ENCODE results near the gene HOXD9.

HOXD9 gene

DNA sequence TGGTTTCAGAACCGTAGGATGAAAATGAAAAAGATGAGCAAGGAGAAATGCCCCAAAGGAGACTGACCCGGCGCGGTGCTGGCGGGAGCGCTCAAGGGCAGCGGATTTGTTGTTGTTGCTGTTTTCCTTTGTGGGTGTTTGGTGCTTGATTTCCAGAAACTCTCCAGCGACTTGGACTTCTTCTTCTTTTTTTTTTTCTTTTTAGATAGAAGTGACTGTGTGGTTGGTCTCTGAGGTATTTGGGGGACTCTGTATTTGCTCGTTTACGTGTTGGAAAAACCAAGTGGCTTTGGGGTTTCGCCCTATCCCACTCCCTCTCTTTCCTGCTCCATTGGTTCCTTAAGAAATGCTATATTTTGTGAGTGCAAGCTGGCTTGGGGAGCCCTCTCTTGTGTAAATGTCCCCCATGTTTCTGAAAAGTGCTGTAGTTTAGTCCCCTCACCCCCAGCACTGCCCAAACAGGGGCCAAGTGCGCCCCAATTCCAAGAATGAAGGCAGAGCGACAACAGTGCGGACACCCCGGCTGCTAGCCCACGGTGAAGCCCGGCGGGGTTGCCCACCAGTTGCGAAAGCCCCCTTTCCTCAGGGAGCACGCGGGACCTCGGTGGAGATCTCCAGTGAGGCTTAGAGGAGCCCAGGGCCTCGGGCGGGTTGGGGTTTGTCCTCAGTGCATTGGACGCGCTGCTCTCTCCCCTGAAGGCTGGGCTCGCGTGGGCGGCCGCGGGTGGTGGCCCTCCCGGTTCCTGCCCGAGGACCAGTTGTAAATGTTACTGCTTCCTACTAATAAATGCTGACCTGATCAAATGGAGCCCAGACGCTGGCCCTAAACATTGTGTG lies 1.8 kb downstream of the HOXD9 start:
- DNase-seq (ENCODE audit: low read depth, low spot score), result no peak

- DNase-seq (ENCODE audit: low read depth, low spot score), result no peak
Observed at GRCh38 chr2:176124947-176125771, 2.6 kb downstream of the HOXD9 start.

- DNase-seq (ENCODE audit: low read depth, low spot score), result no peak
Observed at GRCh38 chr2:176125772-176126054, 3.2 kb downstream of the HOXD9 start.

DNA sequence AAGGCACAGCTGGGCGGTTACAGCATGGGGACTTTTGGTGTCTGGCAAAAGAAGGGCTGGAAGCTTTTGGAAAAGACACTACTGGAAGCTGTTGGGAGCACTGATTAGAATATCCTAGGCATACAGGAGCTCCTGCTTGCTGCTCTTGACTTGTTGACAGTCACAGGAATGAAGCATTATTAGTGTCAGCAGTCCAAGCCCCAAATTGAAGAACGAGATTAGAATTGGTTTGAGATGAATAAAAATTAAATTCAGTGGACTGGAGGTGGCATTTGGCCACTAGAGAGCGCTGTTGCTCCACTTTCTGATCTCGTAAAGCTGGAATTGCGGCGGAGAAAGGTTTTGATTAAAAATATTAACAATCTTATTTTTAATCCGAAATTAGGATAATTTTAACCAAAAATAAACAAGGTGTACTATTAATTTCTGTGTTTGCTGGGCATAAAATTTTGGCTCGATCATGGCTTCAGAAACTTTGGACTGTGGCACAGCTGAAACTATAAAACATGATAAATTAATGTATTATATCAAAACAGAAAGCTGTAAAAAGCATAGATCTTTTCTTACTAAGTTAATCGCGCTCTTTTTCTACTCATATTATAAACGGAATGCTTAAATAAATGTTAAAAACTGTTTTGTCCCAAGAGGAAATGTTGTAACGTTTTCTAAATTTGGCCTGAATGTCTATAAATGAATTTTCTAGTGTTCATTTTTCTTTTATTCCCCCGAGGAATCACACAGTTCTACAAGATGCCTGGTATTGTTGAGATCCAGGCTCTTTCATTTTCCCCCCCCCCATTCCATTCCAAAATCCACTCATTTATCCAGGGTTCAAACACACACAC lies 4.6 kb downstream of the HOXD9 start:
- DNase-seq (ENCODE audit: low read depth, low spot score), result no peak

DNA sequence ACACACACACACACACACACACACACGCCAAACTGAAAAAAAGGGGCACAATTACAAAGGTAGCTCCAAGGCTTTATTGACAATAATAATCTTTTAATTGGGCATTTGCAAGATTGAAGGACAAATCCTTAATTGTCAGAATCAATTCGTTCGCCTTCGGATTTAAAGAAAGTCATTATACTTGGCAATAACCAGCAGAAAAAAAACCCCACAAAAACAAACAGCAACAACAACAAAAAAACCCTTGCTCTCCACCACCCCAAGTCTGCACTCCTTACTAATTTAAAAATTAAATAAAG lies 5.2 kb downstream of the HOXD9 start:
- DNase-seq (ENCODE audit: low read depth, low spot score), result no peak

GRCh38 chr2:176128172-176128981 lies 5.9 kb downstream of the HOXD9 start:
- no peak for DNase-seq (ENCODE audit: low read depth, low spot score)

GRCh38 chr2:176128982-176129796 lies 6.7 kb downstream of the HOXD9 start, which contains the start of gene HOXD8:
Gene HOXD8 (plus strand): TSS chr2:176129705. CDS start chr2:176130367, 662 bp downstream.
- DNase-seq (ENCODE audit: low read depth, low spot score), result no peak

DNA sequence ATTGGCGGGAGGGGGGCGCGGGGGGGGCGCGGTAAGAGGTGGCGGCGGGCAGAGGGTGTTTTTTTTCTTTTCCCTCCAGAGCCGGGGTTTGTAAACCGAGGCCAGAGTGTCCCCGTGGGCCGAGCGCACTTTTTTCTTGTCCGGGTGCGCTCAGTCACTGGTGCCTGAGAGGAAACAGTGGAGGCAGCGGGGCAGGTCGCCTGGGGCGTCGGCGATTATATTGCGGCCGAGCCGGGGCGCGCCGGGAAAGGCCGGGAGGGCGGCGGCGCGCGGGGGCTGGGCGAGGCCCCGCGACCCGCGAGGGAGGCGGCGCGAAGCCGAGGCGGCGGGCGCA lies 7.3 kb downstream of the HOXD9 start:
- DNase-seq (ENCODE audit: low read depth, low spot score), result no peak

GRCh38 chr2:176130147-176130956 lies 7.8 kb downstream of the HOXD9 start:
- DNase-seq (ENCODE audit: low read depth, low spot score), result no peak

GRCh38 chr2:176130957-176131847 lies 8.7 kb downstream of the HOXD9 start:
- DNase-seq (ENCODE audit: low read depth, low spot score), result no peak

- DNase-seq (ENCODE audit: low read depth, low spot score), result no peak
Observed at GRCh38 chr2:176131848-176132158, 9.3 kb downstream of the HOXD9 start.

- no peak for DNase-seq (ENCODE audit: low read depth, low spot score)
Observed at GRCh38 chr2:176132205-176133171, 10.0 kb downstream of the HOXD9 start.

DNA sequence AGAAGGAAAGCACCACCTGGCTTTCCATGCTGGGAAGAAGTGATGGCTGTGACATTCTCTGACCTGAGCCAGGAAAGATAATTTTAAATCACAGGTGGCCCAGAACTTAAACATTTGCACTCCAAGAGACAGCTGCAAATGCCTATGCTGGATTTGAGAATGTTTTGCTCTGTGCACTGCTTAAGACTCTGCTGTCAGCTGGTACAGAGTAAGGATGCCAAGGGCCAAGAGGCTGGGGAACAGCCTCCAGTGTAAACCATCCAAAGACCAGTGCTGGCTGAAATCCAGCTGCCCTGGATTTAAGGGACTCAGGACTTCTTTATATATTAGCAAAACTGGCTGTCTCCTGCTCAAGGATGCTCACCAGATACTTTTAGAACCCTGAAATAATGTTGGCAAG lies 10.9 kb downstream of the HOXD9 start:
- DNase-seq (ENCODE audit: low read depth, low spot score), result no peak

DNA sequence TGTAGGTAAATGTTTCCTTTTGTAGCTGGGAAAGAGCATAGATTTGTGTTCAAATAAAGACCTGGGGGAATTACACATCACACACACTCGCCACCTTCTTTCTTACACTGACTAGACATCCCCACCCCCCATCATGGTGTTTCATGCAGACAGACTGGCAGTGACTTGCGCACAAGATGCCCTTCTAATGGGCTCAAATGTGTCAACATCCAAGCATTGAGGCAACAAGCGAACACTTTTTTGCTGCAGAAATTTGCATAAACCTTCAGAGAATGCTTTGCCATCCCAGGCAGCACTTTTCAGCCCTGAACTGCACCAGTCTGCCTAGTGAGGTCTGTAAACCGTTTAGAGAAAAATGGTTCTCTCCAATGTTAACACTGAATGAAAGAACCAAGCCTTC lies 11.5 kb downstream of the HOXD9 start:
- no peak for DNase-seq (ENCODE audit: low read depth, low spot score)

DNA sequence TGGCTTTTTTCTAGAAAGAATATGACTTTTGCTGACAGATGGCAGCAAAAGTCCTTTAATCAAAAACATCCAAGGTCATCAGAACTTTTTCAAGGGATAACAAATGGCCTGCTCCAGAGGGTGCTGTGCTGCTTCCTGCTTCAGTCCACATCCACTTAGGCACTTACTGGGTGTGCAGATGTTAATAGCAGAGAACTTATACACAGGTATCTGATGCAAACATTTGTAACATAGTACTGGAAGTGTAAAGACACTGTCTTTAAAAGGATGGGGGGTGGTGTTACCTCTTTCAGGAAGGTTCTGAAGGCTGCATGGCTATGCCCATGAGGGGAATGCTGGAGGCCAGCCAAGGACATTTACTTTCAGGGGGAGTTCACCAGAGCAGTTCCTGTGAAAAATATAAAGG lies 12.5 kb downstream of the HOXD9 start:
- no peak for DNase-seq (ENCODE audit: low read depth, low spot score)

- no peak for DNase-seq (ENCODE audit: low read depth, low spot score)
Observed at GRCh38 chr2:176136374-176137251, 14.1 kb downstream of the HOXD9 start.

GRCh38 chr2:176137252-176137580 lies 14.7 kb downstream of the HOXD9 start:
- DNase-seq (ENCODE audit: low read depth, low spot score), result no peak

Measured in brain pericyte (primary cell).